ENCODE results near the gene PTPRG.

- TF ChIP-seq CTCF (conservative IDR thresholded peaks at IDR 0.05 in 1 of 2, IDR thresholded peaks at IDR 0.05 in 1 of 2; ENCODE audit: low read depth in 1 of 2, low read length in 2 of 2) (no peak), EZH2 (IDR thresholded peaks at IDR 0.05; ENCODE audit: low read length, missing control alignments) (no peak)
Observed at GRCh38 chr3:62233065-62233464, 671.7 kb downstream of the PTPRG start.
